Stimulated activated CD8-positive, alpha-beta memory T cell treated with anti-CD3 and anti-CD28 coated beads, Interleukin-7, amount 100 ng/mL, for 48 hours (primary cell): Measurements from ENCODE around the gene PLVAP.
A peak's percentile ranks its signal among the peaks of the same experiment; 100 is the strongest.

Source experiments
- DNase-seq, 2 donors: peaks; one replicate each; pipeline ENCODE4 v3.0.0-alpha.2; 2020; ENCODE audit warnings: low read depth in 1 of 2; ENCODE audit errors: extremely low read depth in 1 of 2

The PLVAP gene

DNA sequence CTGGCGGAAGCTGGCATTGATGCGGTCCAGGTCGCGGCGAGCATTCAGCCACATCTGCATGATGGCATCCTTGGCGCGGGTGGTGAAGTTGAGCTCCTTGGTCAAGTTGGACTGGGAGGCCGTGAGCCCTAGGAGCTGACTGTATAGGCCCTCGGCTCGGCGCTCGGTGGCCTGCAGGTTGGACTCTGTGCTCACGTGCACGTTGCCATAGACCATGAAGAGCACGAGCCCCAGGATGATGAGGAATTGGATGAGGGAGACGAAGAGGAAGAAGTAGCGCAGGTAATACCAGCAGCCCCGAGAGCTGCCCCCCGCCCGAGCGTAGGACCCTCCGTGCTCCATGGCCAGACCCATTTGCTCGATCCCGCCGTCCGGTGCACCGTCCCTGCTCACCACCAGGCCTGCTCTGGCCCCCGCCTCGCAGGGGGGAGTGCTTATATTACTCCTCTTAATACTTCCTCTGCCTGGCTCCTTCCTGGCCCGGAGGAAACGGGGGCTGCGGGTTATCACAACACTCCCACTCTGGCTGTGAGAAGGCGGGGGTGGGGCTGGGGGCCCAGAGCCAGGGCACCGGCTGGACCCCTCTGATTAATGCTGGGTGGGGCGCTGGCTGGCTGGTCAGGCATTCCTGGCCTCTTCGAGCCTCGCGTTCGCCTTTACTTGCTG, at the start of gene PLVAP:
Gene PLVAP (minus strand): TSS at position 408 of the 666 bp plus-strand sequence. CDS start 54 bp downstream, at position 354.
- DNase-seq = no peak

DNA sequence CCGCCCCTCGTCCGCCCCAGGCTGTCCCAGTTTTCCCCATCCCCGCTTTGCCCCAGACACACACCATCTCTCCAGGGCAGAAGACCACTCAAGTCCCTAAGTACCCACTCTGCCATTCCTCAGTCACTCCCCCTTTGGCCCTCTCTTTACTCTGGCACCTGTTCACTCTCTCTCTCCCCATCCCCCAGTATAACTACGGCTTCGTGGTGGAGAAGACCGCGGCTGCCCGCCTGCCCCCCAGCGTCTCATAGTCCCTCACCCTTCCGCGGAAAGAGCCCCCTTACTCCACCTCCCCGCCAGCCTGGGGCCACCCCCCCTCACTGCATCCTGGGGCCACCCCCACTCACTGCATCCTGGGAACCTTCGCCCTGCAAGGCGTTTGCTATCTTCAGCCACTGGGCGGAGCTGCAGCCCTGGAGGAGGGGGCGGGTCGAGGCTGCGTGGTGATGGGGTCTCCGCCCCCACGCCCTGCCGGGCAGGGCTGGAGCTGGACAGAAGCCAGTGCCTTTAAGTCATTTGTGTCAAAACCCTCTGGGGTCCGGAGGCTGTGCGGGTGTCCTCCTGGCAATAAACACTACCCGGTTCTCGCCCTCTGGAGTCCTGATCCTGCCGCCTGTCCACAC, 47.7 kb upstream of the PLVAP start:
- DNase-seq = no peak

GRCh38 chr19:17423429-17424208, 46.5 kb upstream of the PLVAP start:
- no peak for DNase-seq

DNA sequence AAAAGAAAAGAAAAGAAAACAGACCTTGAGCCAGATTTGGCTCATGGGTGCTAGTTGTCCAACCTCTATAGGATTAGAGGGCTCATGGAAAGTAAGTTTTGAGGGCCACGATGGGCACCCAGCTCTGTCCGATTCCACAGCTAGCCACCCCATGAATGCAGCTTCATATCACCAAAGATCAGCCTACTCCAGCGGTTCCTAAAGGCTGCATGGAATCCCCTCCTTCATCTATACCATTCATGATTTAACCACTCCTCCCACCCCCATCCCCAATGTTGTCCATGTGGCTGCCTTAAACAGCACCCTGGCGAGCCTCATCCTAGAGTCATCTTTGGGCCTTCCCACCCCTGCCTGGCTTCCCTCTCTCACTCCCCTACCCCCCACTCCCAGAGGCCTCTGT, 44.8 kb upstream of the PLVAP start:
- no peak for DNase-seq

GRCh38 chr19:17420475-17420924, 43.4 kb upstream of the PLVAP start:
- DNase-seq = no peak

DNA sequence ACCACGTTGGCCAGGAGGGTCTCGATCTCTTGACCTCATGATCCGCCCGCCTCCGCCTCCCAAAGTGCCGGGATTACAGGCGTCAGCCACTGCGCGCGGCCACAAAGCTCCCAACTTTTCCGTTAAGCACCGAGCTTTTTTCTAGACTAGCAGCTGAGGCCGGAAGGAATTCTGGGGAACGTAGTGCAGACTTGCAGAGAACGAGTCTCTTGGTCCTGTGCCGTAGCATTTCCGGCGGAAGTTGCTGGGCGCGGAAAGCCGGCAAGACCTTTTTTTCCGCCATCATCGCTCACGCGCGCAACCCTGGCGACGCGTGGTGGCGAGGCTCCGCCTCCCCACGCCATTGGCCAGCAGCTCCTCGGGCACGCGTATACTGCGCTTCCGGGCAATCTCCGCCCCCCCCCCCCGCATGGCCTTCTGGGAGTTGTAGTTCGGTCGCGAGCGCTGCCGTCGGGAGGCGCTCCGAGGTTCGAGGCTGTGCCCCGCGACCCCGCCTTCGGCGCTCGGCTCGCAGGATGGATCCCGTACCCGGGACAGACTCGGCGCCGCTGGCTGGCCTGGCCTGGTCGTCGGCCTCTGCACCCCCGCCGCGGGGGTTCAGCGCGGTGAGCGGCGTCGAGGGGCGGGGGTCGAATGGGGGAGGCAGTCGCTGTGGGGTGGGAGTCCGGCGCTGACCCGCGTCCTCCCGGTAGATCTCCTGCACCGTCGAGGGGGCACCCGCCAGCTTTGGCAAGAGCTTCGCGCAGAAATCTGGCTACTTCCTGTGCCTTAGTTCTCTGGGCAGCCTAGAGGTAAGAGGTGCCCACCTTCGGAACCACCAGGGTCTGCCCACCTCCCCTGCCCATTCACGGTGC, 42.7 kb upstream of the PLVAP start, which contains the start of gene MVB12A:
Gene MVB12A (plus strand): TSS at position 427 of the 854 bp plus-strand sequence. CDS start 89 bp downstream, at position 516.
- peak; percentile 88 to 93 for DNase-seq

- DNase-seq = no peak
Observed at GRCh38 chr19:17419154-17419620, 42.0 kb upstream of the PLVAP start.

DNA sequence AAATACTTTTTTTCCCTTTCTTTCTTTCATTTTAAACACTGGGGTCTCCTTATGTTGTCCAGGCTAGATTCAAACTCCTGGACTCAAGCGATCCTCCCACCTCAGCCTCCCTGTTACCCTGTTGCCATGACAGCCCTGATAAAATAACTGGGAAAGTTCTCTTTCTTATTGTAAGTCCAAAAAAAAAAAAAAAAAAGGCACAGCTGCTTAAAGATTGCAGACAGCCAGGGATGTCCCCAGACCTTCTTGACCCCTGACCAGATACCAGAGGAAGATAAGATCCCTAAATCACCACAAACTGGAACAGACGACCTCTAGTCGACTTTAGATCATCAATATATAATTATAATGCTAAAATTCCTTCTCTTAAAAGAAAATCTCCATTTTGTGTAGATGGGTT, 41.6 kb upstream of the PLVAP start:
- DNase-seq = no peak

- no peak for DNase-seq
Observed at GRCh38 chr19:17415121-17415520, 38.0 kb upstream of the PLVAP start.

DNA sequence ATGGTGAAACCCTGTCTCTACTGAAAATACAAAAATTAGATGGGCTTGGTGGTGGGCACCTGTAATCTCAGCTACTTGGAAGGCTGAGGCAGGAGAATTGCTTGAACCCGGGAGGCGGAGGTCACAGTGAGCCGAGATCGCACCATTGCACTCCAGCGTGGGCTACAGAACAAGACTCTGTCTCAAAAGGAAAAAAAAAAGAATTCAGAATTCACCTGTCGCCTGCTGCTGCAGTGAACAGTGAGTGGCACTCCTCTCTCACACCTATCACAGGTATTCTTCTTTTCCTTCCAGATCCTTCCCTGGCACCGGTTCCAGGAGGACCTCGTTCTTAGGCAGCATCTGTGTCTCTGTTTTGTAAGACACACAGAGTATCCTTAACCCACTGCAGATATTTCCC, 37.0 kb upstream of the PLVAP start:
- DNase-seq = no peak

DNA sequence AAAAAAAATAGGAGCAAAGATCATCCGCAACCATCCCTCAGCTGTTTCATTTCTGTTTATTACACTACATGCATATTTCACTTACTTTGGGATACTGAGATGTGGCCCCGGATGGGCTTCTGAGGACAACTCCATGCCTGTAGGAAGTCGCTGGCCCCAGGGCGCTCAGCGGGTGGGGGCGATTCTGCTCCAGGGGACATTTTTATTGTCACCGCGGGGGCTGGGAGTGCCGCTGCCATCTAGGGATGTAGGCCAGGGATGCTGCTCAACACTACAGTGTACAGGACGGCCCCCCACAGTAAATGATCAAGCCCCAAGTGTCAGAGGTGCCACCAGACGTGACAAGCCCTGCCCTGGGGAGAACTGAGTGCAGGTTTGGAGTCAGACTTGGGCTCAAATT, 34.7 kb upstream of the PLVAP start:
- DNase-seq = no peak

- no peak for DNase-seq
Observed at GRCh38 chr19:17409990-17410389, 32.8 kb upstream of the PLVAP start.

DNA sequence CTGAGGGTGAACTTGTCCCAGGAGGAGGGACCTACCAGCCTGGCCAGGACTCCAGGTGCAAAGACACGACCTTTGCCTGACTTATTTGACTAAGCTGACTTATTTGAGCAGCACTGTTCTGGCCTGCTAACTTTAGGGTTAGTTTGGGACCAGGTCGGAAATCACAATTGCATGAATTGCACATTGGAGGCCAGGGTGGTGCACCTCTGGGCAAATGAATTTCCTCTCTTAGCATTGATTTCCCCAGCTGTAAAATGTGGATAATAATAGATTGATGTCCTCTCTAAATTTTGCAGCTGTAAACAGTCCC, 29.7 kb upstream of the PLVAP start:
- no peak for DNase-seq

DNA sequence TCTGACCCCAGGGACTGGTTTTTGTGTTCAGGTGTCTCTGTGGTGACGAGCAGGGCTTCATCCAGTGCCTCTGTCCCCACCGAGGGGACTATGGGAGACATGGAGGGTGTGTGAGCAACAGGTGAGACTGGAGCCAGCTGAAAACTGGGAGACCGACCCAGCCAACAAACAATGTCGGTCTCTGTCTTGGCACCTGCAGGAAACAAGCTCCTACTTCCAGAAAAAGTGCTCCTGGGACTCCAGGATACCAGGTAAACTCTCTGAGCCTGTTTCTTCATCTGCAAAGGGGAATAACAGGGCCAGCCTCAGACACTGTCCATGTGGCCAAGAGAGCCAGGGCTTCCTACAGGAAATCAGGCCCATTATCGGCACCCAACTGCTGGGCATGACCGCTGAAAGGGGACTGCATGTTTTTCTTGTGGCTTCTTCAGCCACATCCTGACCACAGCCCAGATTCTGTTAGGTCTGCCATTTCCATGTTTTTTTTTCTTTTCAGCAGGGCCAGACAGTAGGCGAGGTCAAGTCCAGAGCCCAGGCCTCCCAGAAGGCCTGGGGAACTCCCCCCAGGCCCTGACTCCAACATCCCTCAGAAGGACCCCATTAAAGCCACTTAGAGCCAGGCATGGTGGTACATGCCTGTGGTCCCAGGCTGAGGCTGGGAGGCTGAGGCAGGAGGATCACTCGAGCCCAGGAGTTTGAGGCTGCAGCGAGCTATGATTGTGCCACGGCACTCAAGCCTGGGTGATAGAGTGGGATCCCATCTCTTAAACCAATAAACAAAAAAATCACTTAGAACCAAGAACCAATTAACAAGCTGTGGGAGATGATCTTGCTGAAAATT, 29.1 kb upstream of the PLVAP start:
- DNase-seq = no peak

DNA sequence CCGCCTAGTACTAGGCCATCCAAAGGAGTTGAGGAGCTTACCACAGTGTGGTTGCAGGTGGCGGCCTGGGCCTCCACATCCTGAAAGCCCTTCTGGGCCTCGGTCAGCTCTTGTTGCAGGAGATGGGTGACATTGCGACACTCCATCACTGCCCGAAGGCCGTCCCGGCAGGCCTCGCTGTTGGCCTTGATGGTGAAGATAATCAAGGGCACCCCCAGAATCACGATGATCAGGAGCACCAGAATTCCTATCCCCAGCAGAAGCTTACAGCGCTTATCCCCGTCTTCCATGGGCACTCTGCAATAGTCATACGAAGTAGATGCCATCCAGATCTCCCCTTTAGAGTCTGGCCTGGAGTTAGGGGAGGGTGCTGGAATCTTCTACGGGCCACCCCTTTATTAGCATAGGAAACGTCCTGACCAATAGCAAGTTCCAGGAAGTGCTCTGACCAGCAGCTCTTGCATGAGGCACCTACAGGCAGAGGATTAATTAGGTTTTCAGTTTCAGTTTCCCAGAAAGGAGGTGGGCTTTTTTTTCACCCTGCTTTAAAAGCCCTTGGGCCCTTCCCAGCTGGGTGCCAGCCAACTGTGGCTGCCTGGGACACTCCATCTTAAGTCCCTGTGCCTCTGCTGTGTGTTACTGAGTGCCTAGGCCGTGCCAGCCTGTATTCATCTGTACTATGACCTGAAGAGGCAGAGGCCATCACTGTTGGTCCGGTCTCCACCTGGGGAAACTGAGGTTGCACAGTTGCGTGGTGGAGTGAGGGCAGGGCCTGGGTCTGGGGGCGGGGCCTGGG, 28.3 kb upstream of the PLVAP start, which contains the start of gene BST2:
Gene BST2 (minus strand): TSS at position 381 of the 796 bp plus-strand sequence. CDS start 55 bp downstream, at position 326.
- no peak for DNase-seq

DNA sequence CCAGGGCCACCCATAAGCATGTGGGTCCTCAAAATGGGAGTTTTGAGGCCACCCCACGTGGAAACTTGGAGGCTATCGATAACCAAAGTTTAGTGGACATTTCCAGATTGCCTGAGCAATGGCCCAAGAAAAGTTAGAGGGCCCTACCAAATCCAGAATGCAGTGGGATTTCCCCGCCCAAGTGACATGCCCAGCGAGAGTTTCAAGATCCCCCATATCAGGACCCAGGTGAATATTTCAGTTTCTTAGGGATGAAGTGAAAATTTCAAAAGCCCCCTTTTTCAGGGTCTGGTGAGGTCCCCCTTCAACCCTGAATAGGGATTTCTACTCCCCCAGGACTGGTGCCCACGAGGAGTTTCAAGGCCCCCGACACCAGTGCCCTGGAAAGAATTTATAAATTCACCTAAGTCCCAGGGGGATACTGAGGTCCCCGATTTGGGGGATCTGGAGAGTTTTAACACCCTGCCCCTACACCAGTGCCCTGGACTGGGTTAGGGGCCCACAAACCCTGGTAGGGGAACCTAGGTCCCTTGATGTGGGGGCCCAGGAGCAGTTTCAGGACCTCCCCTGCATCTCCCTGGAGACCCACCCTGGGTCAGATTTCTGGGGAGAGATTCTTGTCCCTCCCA, 27.6 kb upstream of the PLVAP start:
- no peak for DNase-seq

DNA sequence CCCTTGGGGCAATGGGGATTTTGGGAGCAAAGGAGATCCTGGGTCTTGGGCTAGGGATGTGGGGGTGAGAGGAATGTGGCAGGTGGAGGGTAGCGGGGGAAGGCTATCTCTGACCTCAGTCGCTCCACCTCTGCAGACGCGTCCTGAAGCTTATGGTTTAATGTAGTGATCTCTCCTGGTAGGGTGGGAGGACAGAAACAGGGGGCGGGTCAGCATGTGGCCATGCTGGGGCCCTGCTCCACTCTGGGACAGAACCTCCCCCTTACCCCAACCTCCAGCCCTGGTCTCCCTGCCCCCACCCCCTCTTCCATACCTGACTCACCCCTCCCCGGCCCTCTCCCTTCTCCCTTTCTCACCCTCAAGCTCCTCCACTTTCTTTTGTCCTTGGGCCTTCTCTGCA, 26.9 kb upstream of the PLVAP start:
- DNase-seq = no peak

DNA sequence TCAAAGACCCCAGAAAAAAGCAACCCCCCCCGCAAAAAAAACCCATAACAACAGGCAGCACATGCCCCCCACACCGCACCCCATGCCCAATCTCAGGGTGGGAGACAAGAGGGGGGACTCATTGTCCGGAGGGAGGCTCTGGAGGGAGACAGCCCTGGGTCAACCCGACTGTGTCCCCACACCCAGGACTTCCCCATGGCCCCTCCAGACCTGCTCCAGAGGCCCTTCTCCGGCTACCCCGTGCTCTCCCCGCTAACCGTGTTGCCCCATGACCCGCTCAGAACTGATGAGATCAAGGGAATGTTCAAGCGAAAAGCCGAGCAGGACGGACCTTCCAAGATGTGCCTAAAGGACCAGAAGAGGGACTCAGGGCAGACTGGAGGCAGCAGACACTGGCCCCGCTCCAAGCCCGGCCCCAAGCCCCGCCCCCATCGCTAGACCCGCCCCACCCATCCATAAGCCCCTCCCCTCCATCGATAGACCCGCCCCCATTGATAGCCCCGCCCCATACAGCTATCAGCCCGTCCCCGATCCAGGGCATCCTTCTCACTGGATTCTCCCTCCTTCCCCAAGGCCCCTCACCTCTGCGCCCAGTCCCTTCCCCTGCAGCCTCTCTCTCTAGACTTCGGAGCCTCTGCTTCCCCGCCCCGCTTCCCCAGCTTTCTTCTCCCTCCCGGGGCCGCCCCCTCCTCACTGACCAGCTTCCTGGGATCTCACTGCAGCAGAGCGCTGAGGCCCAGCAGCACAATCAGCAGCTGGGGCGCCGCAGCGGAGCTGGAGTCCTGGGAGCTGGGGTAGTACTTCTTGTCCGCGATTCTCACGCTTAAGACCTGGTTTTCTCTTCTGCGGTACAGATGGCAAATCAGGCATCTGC, 26.1 kb upstream of the PLVAP start:
- DNase-seq = no peak
